NCI-H524 treated with DMSO at 0.1 percent for 48 hours (cell line): ENCODE data around the gene THAP3.
"Not testable (repeated sequence)": the region's sequence is repeated elsewhere in the genome, so short reads cannot be mapped to it uniquely, and the experiment has no call there.

Source experiments
- DNase-seq: peaks from one replicate; lab custom pipeline; 2025; lab: John Stamatoyannopoulos, UW

The THAP3 gene

DNA sequence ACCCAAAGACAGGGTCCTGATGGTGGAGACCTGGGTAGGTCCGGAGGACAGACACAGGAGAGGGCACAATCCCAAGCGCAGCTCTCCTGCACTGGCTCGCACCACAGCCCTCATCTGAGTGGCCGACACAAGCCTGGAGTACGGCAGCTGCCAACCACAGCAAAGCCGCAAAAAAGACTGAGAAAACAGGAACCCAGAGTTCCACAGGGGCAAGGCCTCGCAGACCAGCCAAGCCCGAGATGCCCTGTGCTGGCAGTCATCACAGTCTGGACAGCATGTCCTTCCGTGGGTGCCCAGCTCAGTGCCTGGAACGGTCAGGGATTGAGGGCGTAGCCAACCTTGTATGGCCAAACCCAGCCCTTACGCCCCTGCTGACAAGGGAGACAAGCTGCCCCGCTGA lies 33.4 kb upstream of the THAP3 start:
- DNase-seq = no peak

DNA sequence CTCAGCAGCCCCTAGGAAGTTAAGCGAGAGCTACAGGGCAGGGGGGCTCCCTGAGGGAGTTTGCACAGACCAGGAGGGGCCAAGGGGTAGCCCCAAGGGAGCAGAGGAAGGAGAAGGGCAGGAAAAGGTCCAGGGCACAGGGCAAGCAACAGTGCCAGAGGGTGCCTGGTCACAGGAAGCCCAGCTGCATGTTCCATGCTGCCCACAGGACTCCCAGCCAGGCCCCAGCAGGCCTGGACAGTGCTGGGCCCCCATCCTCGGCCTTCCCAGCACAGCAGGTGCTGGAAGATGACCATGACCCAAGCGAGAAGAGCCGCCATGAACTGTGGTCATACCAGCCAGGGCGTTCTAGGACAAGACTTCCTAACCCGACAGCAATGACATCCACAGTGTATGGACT lies 33.0 kb upstream of the THAP3 start:
- DNase-seq = no peak

- no peak for DNase-seq
Observed at GRCh38 chr1:6592441-6592840, 32.2 kb upstream of the THAP3 start.

DNA sequence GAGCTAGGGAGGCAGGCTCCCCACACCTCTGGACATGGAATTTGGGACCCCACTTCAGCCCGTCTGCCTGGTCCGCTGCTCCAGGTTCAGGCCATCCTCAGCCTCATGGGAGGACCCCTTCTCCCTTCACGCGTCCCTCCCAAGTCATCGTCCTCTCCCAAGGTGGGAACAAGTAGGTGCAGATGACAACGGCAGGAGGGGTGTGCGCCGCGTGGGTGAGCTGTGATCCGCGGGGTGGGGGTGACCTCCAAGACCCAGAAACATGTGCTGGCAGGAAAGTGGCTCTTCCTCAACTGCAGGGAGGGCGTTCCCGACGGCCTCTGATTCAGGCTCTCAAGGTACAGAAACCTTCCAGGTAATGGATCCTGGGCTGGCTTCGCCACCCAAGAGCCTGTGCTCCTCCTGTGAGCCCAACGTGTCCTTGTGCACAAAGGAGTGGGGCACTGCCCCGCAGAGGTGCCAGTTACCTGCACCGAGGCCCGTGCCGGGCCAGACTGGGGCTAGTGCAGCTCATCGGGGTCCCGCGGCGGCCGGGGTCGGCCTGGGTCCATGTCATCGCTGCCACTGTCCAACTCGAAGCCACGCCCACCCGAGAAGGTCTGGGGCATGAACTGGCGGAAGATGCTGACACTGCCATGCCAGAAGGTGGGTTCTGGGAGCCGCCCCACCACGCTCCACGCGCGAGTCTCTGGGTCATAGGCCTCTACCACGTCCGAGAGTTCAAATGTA lies 31.6 kb upstream of the THAP3 start:
- no peak for DNase-seq

DNA sequence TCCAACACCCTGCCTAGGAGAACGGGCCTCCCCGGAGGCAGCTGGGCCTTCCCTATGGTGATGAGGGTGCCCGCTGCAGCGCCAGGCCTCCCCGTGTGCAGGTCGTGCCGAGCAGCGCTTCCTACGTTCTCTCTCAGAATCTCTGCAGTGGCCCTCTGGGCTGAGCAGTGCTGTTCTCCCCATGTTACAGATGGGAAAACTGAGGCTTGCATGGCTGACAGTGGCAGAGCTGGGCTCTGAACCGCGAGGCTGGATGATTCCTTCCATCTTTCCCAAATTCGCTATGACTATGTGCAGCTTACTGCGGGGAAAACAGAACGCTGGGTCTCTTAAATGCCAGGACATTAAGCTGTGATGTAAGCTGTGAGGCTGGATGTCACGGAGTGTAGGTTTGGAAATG lies 30.9 kb upstream of the THAP3 start:
- DNase-seq = no peak

- no peak for DNase-seq
Observed at GRCh38 chr1:6594977-6595740, 29.5 kb upstream of the THAP3 start.

- DNase-seq = no peak
Observed at GRCh38 chr1:6596351-6596750, 28.3 kb upstream of the THAP3 start.

GRCh38 chr1:6596886-6597776 lies 27.5 kb upstream of the THAP3 start:
- DNase-seq = no peak

- no peak for DNase-seq
Observed at GRCh38 chr1:6597777-6598131, 26.9 kb upstream of the THAP3 start.

DNA sequence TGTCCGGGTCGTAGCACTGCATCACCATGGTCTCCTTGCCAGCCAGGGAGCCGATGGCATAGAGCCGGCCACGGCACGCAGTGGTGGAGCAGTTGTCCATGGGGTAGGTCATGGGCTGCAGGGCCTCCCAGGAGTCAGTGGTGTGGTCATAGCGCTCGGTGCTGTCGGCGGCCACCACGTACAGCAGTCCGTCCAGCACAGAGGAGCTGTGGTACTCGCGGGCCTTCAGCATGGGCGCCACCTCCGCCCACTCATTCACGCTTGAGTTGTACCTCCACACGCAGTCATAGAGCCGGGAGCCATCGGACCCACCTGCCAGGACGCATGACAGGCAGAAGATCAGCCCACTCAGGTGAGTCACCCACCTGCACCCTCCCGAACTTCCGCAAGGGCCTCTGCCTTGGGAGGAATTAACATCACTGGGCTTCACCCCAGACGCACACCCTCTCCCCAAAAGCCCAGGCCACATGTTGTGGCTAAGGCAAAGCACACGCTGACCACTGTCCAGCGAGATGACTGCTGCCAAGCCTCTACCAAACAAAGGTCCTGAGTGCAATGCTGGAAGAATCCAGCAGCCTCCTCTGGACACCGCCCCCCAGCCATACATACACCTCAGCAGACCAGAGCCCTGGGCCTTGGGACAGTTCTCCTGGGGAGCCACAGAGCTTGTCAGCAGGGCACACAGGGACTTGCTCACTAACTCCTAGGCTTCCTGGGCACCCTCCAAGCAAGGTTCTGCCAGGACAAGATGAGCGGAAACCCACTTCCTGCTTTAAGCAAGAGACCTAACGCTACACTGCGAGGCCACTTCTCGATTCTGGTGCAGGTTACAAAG lies 25.3 kb upstream of the THAP3 start:
- DNase-seq = no peak

- not testable (repeated sequence) for DNase-seq
Observed at GRCh38 chr1:6599991-6600390, 24.7 kb upstream of the THAP3 start.

DNA sequence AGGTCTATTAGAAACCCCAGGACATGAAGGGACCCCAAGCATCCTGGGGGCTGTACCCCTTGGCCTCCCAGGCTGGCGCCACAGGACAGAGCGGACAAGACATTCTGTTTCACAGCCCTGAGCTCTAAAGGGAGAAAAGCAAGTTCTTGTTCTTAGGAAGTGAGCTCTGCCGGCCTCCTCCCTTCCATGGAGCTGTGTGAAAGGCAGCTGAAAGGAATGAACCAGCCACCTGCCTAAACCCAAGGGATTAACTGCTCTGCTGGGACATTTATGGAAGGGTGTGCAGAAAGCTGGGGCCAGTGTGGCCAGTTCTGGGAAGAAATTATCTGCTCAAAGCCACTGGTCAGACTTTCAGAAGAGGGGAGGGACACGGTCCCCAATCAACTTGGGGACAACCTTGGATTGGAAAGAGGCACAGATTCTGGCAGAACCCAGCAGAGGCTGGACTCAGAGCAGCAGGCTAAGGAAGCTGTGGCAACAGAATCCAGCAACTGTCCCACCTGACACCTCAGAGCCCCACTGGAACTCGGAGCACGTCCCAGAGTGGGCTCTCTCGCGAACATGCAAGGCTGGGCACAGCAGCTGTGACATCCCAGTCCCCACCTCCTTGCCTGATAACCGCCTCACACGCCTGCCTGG lies 24.1 kb upstream of the THAP3 start:
- no peak for DNase-seq

- no peak for DNase-seq
Observed at GRCh38 chr1:6601049-6601922, 23.4 kb upstream of the THAP3 start.

DNA sequence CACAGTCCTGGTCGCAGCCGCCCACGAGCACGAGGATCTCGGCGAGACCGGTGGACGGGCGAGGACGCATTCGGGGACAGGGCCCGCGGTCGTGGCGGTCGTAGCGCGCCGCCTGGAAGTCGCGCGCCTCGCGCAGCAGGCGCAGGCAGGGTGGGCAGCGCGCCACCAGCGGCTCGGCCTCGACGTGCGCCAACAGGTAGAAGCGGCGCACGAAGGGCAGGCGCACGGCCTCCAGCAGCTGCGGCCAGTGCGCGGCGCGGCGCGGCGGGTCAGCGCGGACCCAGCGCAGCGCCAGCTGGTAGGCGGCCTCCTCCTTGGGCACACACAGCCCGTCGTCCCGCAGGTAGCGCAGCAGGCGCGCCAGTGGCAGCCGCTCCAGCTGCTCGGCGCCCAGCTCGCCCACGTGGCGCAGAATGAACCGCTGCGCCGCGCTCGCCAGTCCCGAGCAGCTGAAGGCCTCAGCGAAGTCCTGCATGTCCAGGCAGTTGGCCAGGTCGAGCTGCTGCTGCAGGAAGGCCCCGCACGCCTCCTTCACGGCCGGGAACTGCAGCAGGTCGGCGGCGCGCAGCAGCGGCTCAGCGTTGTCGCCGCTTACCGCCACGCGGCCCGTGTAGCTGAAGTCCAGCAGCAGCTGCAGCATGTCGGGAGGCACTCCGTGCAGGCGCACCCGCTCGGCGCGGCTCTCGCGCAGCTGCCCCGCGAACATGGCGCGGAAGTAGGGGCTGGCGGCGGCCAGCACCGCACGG lies 22.6 kb upstream of the THAP3 start:
- no peak for DNase-seq

DNA sequence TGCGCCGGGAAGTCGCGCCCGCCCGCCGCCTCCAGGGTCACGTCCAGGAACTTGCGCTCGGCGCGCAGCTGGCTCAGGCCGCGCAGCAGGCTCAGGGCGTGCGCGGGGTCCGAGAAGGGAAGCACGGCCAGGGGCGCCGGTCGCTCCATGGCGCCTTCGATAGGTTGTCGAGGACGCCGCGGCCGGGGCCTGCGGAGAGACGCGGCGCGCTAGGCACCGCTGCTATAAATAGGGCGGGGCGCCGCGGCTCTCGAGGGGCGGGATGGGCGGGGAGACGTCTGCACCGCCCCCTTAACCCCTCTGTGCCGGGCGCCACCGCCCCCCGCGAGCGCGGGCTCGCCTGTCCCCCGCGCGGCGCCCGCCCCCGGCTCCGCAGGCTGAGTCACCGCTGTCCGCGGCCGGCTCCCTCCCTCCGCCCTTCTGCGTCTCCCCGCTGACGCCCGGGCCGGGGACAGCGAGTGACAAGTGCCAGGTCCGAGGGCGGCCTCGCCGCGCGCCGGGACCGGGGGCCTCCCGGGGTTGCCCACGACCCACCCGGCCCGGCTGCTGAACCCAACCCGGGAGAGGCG lies 21.9 kb upstream of the THAP3 start, which contains the start of gene KLHL21:
Gene KLHL21, minus strand, starts transcription at position 201 of the 569 bp plus-strand sequence. Its CDS starts 52 bp downstream, at position 149.
- no peak for DNase-seq

GRCh38 chr1:6603238-6603914 lies 21.3 kb upstream of the THAP3 start:
- no peak for DNase-seq

GRCh38 chr1:6603915-6604558 lies 20.6 kb upstream of the THAP3 start:
- DNase-seq = no peak
